ENCODE data around the gene GRHL1.

DNA sequence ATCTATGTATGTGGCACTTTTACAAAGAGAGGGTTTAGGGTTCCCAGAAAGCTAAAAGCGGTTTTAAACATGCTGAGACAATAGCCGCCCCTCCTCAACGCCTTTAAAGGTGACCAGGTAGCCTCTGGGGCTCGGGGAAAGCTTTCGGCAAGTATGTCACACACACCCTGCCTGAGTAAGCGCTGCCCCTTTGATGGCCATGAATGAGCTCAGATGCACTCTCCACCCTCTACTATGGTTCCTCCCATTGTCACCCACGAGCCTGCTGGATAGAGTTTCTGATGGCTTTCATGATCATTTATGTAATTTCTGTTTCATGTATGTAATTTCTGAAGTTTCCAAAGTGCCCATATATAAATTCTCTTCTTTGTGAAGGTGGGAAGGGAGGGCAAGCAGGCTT lies 44.1 kb upstream of the GRHL1 start:
- TF ChIP-seq POLR2A (IDR thresholded peaks at IDR 0.05) = no peak
- TF ChIP-seq, protein P1, sequence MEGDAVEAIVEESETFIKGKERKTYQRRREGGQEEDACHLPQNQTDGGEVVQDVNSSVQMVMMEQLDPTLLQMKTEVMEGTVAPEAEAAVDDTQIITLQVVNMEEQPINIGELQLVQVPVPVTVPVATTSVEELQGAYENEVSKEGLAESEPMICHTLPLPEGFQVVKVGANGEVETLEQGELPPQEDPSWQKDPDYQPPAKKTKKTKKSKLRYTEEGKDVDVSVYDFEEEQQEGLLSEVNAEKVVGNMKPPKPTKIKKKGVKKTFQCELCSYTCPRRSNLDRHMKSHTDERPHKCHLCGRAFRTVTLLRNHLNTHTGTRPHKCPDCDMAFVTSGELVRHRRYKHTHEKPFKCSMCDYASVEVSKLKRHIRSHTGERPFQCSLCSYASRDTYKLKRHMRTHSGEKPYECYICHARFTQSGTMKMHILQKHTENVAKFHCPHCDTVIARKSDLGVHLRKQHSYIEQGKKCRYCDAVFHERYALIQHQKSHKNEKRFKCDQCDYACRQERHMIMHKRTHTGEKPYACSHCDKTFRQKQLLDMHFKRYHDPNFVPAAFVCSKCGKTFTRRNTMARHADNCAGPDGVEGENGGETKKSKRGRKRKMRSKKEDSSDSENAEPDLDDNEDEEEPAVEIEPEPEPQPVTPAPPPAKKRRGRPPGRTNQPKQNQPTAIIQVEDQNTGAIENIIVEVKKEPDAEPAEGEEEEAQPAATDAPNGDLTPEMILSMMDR (IDR thresholded peaks at IDR 0.05) = no peak
